ENCODE data around the gene TP53RK. TPM values are rescaled to one million over a fixed set of nuclear protein-coding genes. Genes with fewer than 3 reads are reported as not detected.

TP53RK gene
- total and polyA plus RNA-seq, 9 donors = 7.7 to 17.5 (median 13.4) TPM

DNA sequence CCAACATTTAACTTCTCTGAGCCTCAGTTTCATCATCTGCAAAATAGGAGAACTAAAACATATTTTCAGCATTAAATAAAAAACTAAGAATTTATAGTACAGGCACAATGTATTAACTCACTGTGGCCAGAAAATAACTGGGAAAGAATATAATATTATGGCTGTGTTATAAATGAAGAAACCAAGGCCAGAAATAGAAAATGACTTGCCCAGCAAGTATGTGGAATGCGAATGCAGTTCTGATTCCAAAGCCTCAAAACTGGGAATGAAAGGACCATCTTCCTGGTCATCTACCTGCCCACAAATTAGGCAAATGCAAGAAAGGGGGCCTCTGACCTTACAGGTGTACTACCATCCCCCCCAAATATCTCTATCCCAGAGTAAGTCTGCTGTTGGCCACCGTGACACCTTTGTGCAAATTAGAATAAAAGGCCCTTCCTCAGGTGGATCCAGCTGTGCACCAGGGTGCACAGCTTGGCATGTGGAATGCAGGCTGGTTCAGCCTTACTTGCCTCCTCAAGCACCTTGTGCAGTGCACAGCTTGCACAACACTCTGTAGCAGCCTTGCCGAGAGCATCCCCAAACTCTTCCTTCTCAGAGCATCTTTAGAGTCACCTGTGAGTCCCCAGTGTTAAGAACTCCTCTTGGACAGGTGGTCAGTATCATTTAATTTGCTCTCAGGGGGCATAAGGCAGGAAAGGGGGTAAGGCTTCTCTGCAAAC is 42.4 kb downstream of the TP53RK start:
- WGBS, 3 donors = 85 to 87% (median 86%) methylated on average over 3 of the region's 3 CpGs
- TF ChIP-seq, protein P1, sequence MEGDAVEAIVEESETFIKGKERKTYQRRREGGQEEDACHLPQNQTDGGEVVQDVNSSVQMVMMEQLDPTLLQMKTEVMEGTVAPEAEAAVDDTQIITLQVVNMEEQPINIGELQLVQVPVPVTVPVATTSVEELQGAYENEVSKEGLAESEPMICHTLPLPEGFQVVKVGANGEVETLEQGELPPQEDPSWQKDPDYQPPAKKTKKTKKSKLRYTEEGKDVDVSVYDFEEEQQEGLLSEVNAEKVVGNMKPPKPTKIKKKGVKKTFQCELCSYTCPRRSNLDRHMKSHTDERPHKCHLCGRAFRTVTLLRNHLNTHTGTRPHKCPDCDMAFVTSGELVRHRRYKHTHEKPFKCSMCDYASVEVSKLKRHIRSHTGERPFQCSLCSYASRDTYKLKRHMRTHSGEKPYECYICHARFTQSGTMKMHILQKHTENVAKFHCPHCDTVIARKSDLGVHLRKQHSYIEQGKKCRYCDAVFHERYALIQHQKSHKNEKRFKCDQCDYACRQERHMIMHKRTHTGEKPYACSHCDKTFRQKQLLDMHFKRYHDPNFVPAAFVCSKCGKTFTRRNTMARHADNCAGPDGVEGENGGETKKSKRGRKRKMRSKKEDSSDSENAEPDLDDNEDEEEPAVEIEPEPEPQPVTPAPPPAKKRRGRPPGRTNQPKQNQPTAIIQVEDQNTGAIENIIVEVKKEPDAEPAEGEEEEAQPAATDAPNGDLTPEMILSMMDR (IDR thresholded peaks at IDR 0.05) = no peak
- TF ChIP-seq POLR2A (IDR thresholded peaks at IDR 0.05) = no peak
- no peak for TF ChIP-seq EP300 (IDR thresholded peaks at IDR 0.05)
- peaks cover 4% of the 10 kb centered on the region for H3K4me1 ChIP-seq (ENCODE audit: insufficient read depth)
- no peaks in the 10 kb centered on the region for H3K36me3 ChIP-seq
- H3K9me3 ChIP-seq = no peaks in the 10 kb centered on the region
- H3K27ac ChIP-seq = no peak overlapping the region
- H3K4me3 ChIP-seq = no peak overlapping the region
- no peaks in the 10 kb centered on the region for H3K27me3 ChIP-seq
- intact Hi-C loops (cut with DNase I) = no loop called here
- DNase-seq = no peak

DNA sequence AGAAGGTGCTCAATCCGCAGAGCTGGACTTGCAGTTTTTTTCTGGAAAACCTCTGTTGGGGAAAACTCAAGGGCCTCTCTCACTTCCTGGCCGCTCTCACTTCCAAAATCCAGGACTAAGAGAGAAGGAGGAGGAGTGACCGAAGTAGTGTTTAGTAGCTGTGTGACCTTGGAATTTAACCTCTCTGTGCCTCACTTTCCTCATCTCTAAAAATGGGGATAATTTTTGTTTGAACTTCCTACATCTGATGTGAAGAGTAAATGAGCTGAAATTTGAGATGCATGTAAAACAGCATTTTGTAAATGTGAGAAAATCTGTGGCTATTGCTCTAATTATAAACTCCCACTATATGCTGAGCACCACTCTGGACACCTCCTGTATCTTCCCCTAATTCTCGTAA is 43.1 kb downstream of the TP53RK start:
- DNase-seq = no peak
- H3K9me3 ChIP-seq = no peaks in the 10 kb centered on the region
- no peak overlapping the region for H3K27ac ChIP-seq
- intact Hi-C loops (cut with DNase I) = no loop called here
- no peaks in the 10 kb centered on the region for H3K4me1 ChIP-seq (ENCODE audit: insufficient read depth)
- H3K36me3 ChIP-seq = no peaks in the 10 kb centered on the region
- no peaks in the 10 kb centered on the region for H3K27me3 ChIP-seq
- no peak overlapping the region for H3K4me3 ChIP-seq
- TF ChIP-seq POLR2A (IDR thresholded peaks at IDR 0.05) (no peak), EP300 (IDR thresholded peaks at IDR 0.05) (no peak)
- TF ChIP-seq, protein P1 (IDR thresholded peaks at IDR 0.05) = no peak
- WGBS, 3 donors = 33 to 46% (median 42%) methylated on average over 4 of the region's 4 CpGs

DNA sequence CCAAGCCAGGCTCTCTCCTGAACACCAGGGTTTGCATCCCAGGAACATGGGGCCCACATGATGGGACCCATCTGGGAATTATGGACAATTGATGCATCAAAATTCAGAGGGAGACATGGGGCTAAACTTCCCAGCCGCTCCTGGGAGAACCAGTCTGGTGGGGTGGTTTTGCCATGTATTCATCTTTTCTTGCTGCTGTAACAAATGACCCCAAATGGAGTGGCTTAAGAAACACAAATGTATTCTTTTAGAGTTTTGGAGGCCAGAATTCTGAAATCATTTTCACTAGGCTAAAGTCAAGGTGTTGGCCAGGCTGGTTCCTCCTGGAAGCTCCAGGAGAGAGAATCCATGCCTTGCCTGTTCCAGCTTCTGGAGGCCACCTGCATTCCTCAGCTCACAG is 44.5 kb downstream of the TP53RK start:
- TF ChIP-seq EP300 (IDR thresholded peaks at IDR 0.05) = no peak
- no peaks in the 10 kb centered on the region for H3K4me1 ChIP-seq (ENCODE audit: insufficient read depth)
- no peaks in the 10 kb centered on the region for H3K9me3 ChIP-seq
- intact Hi-C loops (cut with DNase I) = no loop called here
- DNase-seq = no peak
- 94 to 98% (median 96%) methylated on average over 1 of the region's 1 CpG for WGBS, 3 donors
- no peaks in the 10 kb centered on the region for H3K36me3 ChIP-seq
- no peak overlapping the region for H3K27ac ChIP-seq
- H3K27me3 ChIP-seq = no peaks in the 10 kb centered on the region
- H3K4me3 ChIP-seq = no peak overlapping the region

DNA sequence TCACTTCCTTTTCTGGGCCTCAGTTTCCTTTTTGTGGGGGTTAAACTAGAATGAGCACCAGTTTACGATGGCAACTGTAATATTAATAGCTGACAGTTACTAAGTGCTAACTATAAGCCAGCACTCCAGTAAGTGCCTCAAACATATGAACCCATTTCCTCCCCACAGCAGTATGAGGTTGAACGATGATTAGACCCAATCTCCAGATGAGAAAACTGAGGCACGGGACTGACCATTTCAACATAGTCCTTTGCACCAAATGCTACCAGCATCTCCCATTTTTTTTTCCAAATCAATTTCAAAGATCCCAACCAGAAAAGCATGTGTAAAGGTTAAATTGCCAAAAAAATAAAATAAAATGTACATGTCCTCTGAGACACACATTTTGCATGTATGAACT is 45.1 kb downstream of the TP53RK start:
- Histone ChIP-seq H3K4me3 (no peak overlapping the region), H3K36me3 (no peaks in the 10 kb centered on the region), H3K27me3 (no peaks in the 10 kb centered on the region), H3K27ac (no peak overlapping the region), H3K9me3 (no peaks in the 10 kb centered on the region), H3K4me1 (ENCODE audit: insufficient read depth) (no peaks in the 10 kb centered on the region)
- 91 to 99% (median 95%) methylated on average over 3 of the region's 3 CpGs for WGBS, 3 donors
- DNase-seq = no peak
- intact Hi-C loops (cut with DNase I) = no loop called here
- no peak for TF ChIP-seq POLR2A (IDR thresholded peaks at IDR 0.05)
- TF ChIP-seq, protein P1 (IDR thresholded peaks at IDR 0.05) = no peak
- TF ChIP-seq EP300 (IDR thresholded peaks at IDR 0.05) = no peak

DNA sequence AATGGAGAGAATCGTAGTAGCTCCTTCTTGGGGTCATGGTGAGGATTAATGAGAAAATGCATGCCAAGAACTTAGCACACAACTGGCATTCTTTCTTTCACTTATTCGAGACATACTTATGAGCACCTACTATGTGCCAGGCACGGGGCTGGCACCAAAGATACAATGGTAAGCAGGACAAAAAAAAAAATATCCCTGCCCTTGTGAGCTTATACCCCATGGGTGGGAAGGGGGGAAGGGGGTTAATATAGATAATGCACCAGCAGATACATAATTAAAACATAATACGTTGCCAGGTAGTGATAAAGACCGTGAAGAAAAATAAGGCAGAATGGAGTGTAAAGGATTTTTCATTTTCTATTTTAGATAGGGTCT is 46.3 kb downstream of the TP53RK start:
- H3K4me1 ChIP-seq (ENCODE audit: insufficient read depth) = no peaks in the 10 kb centered on the region
- no peak overlapping the region for H3K27ac ChIP-seq
- no peaks in the 10 kb centered on the region for H3K27me3 ChIP-seq
- DNase-seq = no peak
- H3K36me3 ChIP-seq = no peaks in the 10 kb centered on the region
- TF ChIP-seq, protein P1 (IDR thresholded peaks at IDR 0.05) = no peak
- TF ChIP-seq POLR2A (IDR thresholded peaks at IDR 0.05) = no peak
- no peak for TF ChIP-seq EP300 (IDR thresholded peaks at IDR 0.05)
- intact Hi-C loops (cut with DNase I) = no loop called here
- WGBS, 3 donors = 62 to 73% (median 62%) methylated on average over 5 of the region's 5 CpGs
- H3K9me3 ChIP-seq = no peaks in the 10 kb centered on the region
- H3K4me3 ChIP-seq = no peak overlapping the region
